WTC11 (cell line): ENCODE results near the gene ZEB2. TPM values are rescaled to one million over a fixed set of nuclear protein-coding genes. Genes with fewer than 3 reads are reported as not detected.

Experiments used
- ATAC-seq: fragments of 200-7000 bp; cut with Tn5 transposase; 2 replicates; pipeline ENCODE4 v1.10.0; 2021; ENCODE audit warnings: mild to moderate bottlenecking, moderate library complexity
- CTCF ChIA-PET: fragments of 300-600 bp; sonication (Branson Sonifier 250); formaldehyde crosslinking; loops from one replicate; lab custom pipeline; 2021; ENCODE audit warnings: antibody characterized with exemption; lab: Charles Lee
- POLR2A ChIA-PET: fragments of 350-600 bp; sonication (Branson Sonifier 250); formaldehyde crosslinking; loops from one replicate; lab custom pipeline; 2021; ENCODE audit warnings: antibody characterized with exemption; lab: Charles Lee
- DNase-seq: peaks from one replicate; pipeline ENCODE4 v3.0.0; 2021; ENCODE audit warnings: low spot score
- H3K27ac Mint-ChIP-seq: 2 replicates; pipeline ENCODE4 v1.8.0; 2021; ENCODE audit warnings: mixed read lengths
- H3K27me3 Mint-ChIP-seq: 2 replicates; pipeline ENCODE4 v1.8.0; 2021; ENCODE audit warnings: low read depth, mild to moderate bottlenecking, moderate library complexity, mixed read lengths
- H3K36me3 Mint-ChIP-seq: 2 replicates; pipeline ENCODE4 v1.8.0; 2021; ENCODE audit warnings: mixed read lengths
- H3K4me1 Mint-ChIP-seq: 2 replicates; pipeline ENCODE4 v1.8.0; 2022; ENCODE audit warnings: mixed read lengths
- H3K4me3 Mint-ChIP-seq: 2 replicates; pipeline ENCODE4 v1.8.0; 2021; ENCODE audit warnings: mild to moderate bottlenecking, moderate library complexity, mixed read lengths
- H3K9me3 Mint-ChIP-seq: 2 replicates; pipeline ENCODE4 v1.8.0; 2021; ENCODE audit warnings: mixed read lengths
- ATF1 ChIP-seq: sonication (generic); formaldehyde crosslinking; IDR thresholded peaks from 2 replicates; pipeline ENCODE4 v1.8.1; 2023; ENCODE audit warnings: mild to moderate bottlenecking, moderate library complexity, missing genetic modification reagents
- CBFB ChIP-seq: sonication (generic); formaldehyde crosslinking; IDR thresholded peaks from 2 replicates; pipeline ENCODE4 v1.8.1; 2022; ENCODE audit warnings: mild to moderate bottlenecking, low read depth, missing genetic modification reagents
- GRHL2 ChIP-seq: fragments of 250-450 bp; sonication (Bioruptor Pico); IDR thresholded peaks from 2 replicates; pipeline ENCODE4 v1.8.0; 2022; ENCODE audit warnings: mild to moderate bottlenecking, moderate library complexity; ENCODE audit not compliant: insufficient replicate concordance, severe bottlenecking
- IRF2 ChIP-seq: sonication (generic); formaldehyde crosslinking; IDR thresholded peaks from 2 replicates; pipeline ENCODE4 v1.8.0; 2022; ENCODE audit warnings: low read depth, missing genetic modification reagents, borderline replicate concordance
- RORB ChIP-seq: fragments of 250-450 bp; sonication (Bioruptor Pico); IDR thresholded peaks from 2 replicates; pipeline ENCODE4 v1.9.0; 2021; ENCODE audit warnings: mild to moderate bottlenecking
- SMAD3 ChIP-seq: sonication (generic); formaldehyde crosslinking; IDR thresholded peaks from 2 replicates; pipeline ENCODE4 v1.8.0; 2022; ENCODE audit warnings: missing genetic modification reagents, mild to moderate bottlenecking, borderline replicate concordance
- SMAD4 ChIP-seq: sonication (generic); formaldehyde crosslinking; IDR thresholded peaks from 2 replicates; pipeline ENCODE4 v1.8.0; 2022; ENCODE audit warnings: mild to moderate bottlenecking, missing genetic modification reagents
- TCF7 ChIP-seq: sonication (generic); formaldehyde crosslinking; IDR thresholded peaks from 2 replicates; pipeline ENCODE4 v1.8.0; 2022; ENCODE audit warnings: mild to moderate bottlenecking, low read depth, missing genetic modification reagents, moderate library complexity
- TEAD1 ChIP-seq: sonication (generic); formaldehyde crosslinking; IDR thresholded peaks from 2 replicates; pipeline ENCODE4 v1.8.0; 2022; ENCODE audit warnings: mild to moderate bottlenecking, missing genetic modification reagents
- ZNF219 ChIP-seq: sonication (generic); formaldehyde crosslinking; IDR thresholded peaks from 2 replicates; pipeline ENCODE4 v1.8.0; 2023; ENCODE audit warnings: missing genetic modification reagents, mild to moderate bottlenecking, borderline replicate concordance
- ZNF423 ChIP-seq: fragments of 250-450 bp; sonication (Bioruptor Pico); IDR thresholded peaks from 2 replicates; pipeline ENCODE4 v2.1.2; 2022; ENCODE audit warnings: mild to moderate bottlenecking, moderate library complexity
- ZNF671 ChIP-seq: fragments of 250-450 bp; sonication (Bioruptor Pico); IDR thresholded peaks from 2 replicates; pipeline ENCODE4 v1.8.0; 2021; ENCODE audit warnings: mild to moderate bottlenecking
- total RNA-seq: library from RNA; stranded (reverse); gene quantifications from 3 replicates; pipeline ENCODE4 v1.2.3, GENCODE V29; 2021
- TF ChIP-seq, protein P1 (sequence below): sonication (generic); formaldehyde crosslinking; IDR thresholded peaks from 2 replicates; pipeline ENCODE4 v1.8.1; 2022; ENCODE audit warnings: missing genetic modification reagents, borderline replicate concordance
- TF ChIP-seq, protein P2 (sequence below): sonication (generic); formaldehyde crosslinking; IDR thresholded peaks from 2 replicates; pipeline ENCODE4 v1.8.0; 2023; ENCODE audit warnings: mild to moderate bottlenecking, missing genetic modification reagents
- TF ChIP-seq, protein P3 (sequence below): sonication (generic); formaldehyde crosslinking; IDR thresholded peaks from 2 replicates; pipeline ENCODE4 v1.8.0; 2022; ENCODE audit warnings: mild to moderate bottlenecking, missing genetic modification reagents
- TF ChIP-seq, protein P4 (sequence below): sonication (generic); formaldehyde crosslinking; IDR thresholded peaks from 2 replicates; pipeline ENCODE4 v1.8.1; 2023; ENCODE audit warnings: mild to moderate bottlenecking, moderate library complexity, missing genetic modification reagents
- TF ChIP-seq, protein P5 (sequence below): sonication (generic); formaldehyde crosslinking; IDR thresholded peaks from 2 replicates; pipeline ENCODE4 v1.8.1; 2022; ENCODE audit warnings: mild to moderate bottlenecking, missing genetic modification reagents, moderate library complexity, borderline replicate concordance
- TF ChIP-seq, protein P6 (sequence below): fragments of 250-450 bp; sonication (Bioruptor Pico); IDR thresholded peaks from 2 replicates; pipeline ENCODE4 v1.8.0; 2021; ENCODE audit warnings: mild to moderate bottlenecking

Gene ZEB2
- total RNA-seq, 1 experiment from 2014 or later: 0.42 TPM

DNA sequence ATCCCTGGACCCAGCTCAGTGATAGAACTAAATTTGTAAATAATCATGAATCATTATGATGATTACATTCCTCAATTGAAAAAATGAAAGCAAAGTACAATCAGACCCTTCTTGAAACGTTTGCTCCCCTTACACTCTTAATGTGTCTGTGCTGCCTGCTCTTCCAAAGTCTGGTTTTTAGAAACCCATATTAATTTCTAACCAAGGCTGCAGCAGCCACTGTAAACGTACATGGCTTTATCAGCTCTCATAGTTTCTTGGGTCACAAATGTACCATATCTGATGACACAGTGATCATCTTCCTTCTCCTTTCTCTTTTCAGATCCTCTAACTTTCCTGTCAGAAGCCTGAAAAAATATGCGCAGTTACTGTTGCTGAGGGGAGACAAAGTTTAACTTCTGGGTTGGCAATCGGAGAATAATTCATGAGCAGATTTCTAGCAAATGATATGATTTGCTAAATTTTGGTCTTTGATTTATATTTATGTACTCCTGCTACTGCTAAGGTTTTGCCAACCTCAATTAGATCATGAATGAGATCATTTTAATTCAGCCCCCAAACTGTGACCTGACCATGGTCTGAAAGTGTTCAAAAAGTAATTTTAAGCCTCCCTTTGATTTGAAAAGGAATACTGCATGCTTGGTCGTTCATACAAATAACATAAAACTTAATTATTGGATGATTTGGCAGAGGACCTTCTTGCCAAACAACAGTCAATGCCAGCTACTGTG is 12.3 kb downstream of the ZEB2 start:
- Mint-ChIP-seq H3K36me3 (no peaks in the 10 kb centered on the region), H3K9me3 (no peaks in the 10 kb centered on the region), H3K4me3 (no peak overlapping the region), H3K4me1 (peaks cover 73% of the 10 kb centered on the region), H3K27ac (no peak overlapping the region), H3K27me3 (peaks cover 47% of the 10 kb centered on the region)
- TF ChIP-seq, protein P1, sequence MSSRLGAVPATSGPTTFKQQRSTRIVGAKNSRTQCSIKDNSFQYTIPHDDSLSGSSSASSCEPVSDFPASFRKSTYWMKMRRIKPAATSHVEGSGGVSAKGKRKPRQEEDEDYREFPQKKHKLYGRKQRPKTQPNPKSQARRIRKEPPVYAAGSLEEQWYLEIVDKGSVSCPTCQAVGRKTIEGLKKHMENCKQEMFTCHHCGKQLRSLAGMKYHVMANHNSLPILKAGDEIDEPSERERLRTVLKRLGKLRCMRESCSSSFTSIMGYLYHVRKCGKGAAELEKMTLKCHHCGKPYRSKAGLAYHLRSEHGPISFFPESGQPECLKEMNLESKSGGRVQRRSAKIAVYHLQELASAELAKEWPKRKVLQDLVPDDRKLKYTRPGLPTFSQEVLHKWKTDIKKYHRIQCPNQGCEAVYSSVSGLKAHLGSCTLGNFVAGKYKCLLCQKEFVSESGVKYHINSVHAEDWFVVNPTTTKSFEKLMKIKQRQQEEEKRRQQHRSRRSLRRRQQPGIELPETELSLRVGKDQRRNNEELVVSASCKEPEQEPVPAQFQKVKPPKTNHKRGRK: no peak
- TF ChIP-seq RORB (no peak), ZNF219 (no peak), SMAD4 (no peak), IRF2 (CRISPR knock-in tag) (no peak), TCF7 (no peak), ZNF423 (CRISPR knock-in tag) (no peak), GRHL2 (no peak), SMAD3 (CRISPR knock-in tag) (no peak), ATF1 (no peak), ZNF671 (CRISPR knock-in tag) (no peak), TEAD1 (CRISPR knock-in tag) (no peak), CBFB (CRISPR knock-in tag) (no peak)
- TF ChIP-seq, protein P2, sequence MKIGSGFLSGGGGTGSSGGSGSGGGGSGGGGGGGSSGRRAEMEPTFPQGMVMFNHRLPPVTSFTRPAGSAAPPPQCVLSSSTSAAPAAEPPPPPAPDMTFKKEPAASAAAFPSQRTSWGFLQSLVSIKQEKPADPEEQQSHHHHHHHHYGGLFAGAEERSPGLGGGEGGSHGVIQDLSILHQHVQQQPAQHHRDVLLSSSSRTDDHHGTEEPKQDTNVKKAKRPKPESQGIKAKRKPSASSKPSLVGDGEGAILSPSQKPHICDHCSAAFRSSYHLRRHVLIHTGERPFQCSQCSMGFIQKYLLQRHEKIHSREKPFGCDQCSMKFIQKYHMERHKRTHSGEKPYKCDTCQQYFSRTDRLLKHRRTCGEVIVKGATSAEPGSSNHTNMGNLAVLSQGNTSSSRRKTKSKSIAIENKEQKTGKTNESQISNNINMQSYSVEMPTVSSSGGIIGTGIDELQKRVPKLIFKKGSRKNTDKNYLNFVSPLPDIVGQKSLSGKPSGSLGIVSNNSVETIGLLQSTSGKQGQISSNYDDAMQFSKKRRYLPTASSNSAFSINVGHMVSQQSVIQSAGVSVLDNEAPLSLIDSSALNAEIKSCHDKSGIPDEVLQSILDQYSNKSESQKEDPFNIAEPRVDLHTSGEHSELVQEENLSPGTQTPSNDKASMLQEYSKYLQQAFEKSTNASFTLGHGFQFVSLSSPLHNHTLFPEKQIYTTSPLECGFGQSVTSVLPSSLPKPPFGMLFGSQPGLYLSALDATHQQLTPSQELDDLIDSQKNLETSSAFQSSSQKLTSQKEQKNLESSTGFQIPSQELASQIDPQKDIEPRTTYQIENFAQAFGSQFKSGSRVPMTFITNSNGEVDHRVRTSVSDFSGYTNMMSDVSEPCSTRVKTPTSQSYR (CRISPR knock-in tag): no peak
- TF ChIP-seq, protein P3, sequence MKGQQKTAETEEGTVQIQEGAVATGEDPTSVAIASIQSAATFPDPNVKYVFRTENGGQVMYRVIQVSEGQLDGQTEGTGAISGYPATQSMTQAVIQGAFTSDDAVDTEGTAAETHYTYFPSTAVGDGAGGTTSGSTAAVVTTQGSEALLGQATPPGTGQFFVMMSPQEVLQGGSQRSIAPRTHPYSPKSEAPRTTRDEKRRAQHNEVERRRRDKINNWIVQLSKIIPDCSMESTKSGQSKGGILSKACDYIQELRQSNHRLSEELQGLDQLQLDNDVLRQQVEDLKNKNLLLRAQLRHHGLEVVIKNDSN (CRISPR knock-in tag): no peak
- TF ChIP-seq, protein P4, sequence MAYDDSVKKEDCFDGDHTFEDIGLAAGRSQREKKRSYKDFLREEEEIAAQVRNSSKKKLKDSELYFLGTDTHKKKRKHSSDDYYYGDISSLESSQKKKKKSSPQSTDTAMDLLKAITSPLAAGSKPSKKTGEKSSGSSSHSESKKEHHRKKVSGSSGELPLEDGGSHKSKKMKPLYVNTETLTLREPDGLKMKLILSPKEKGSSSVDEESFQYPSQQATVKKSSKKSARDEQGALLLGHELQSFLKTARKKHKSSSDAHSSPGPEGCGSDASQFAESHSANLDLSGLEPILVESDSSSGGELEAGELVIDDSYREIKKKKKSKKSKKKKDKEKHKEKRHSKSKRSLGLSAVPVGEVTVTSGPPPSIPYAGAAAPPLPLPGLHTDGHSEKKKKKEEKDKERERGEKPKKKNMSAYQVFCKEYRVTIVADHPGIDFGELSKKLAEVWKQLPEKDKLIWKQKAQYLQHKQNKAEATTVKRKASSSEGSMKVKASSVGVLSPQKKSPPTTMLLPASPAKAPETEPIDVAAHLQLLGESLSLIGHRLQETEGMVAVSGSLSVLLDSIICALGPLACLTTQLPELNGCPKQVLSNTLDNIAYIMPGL: no peak
- TF ChIP-seq, protein P5, sequence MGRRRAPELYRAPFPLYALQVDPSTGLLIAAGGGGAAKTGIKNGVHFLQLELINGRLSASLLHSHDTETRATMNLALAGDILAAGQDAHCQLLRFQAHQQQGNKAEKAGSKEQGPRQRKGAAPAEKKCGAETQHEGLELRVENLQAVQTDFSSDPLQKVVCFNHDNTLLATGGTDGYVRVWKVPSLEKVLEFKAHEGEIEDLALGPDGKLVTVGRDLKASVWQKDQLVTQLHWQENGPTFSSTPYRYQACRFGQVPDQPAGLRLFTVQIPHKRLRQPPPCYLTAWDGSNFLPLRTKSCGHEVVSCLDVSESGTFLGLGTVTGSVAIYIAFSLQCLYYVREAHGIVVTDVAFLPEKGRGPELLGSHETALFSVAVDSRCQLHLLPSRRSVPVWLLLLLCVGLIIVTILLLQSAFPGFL (CRISPR knock-in tag): no peak
- TF ChIP-seq, protein P6, sequence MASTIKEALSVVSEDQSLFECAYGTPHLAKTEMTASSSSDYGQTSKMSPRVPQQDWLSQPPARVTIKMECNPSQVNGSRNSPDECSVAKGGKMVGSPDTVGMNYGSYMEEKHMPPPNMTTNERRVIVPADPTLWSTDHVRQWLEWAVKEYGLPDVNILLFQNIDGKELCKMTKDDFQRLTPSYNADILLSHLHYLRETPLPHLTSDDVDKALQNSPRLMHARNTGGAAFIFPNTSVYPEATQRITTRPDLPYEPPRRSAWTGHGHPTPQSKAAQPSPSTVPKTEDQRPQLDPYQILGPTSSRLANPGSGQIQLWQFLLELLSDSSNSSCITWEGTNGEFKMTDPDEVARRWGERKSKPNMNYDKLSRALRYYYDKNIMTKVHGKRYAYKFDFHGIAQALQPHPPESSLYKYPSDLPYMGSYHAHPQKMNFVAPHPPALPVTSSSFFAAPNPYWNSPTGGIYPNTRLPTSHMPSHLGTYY (CRISPR knock-in tag): no peak
- ATAC-seq (no peak), DNase-seq (no peak)
- ChIA-PET POLR2A (no interaction called here), CTCF (no interaction called here)
